SK-N-SH (cell line): Measurements from ENCODE around the gene TNFRSF4. TPM values are rescaled to one million over a fixed set of nuclear protein-coding genes. Genes with fewer than 3 reads are reported as not detected.

Experiments used
- CTCF ChIA-PET: fragments of 300-600, 350-600 bp; formaldehyde crosslinking; extraction: SDS; loops from one replicate; lab custom pipeline; 2021; lab: Yijun Ruan, JAX
- POLR2A ChIA-PET: fragments of 350-600 bp; sonication (Branson Sonifier 250); formaldehyde crosslinking; extraction: SDS; loops from one replicate; lab custom pipeline; 2020; ENCODE audit warnings: antibody characterized with exemption, inconsistent platforms; lab: Yijun Ruan, JAX
- DNase-seq: peaks from one replicate; pipeline ENCODE4 v3.0.0; 2012
- H2AFZ ChIP-seq: fragments of 200-600 bp; sonication (generic); 2 replicates; pipeline ENCODE4 v1.8.1; 2016; ENCODE audit warnings: antibody characterized with exemption, mild to moderate bottlenecking, low read depth
- H3F3A ChIP-seq: fragments of 200-600 bp; sonication (generic); replicated peaks from 2 replicates; pipeline ENCODE3; 2016; ENCODE audit warnings: antibody characterized with exemption, mild to moderate bottlenecking; ENCODE audit not compliant: insufficient read depth
- H3K27ac ChIP-seq, 2 experiments: fragments of 200-500 bp in 1 of 2; fragments of 200-600 bp in 1 of 2; sonication (Bioruptor generic) in 1 of 2; sonication (generic), shearing (Covaris generic) in 1 of 2; 2 replicates each; pipeline versions ENCODE4 v1.5.1 to v1.6.1; 2014 to 2016; ENCODE audit warnings: low read depth in 2 of 2, inconsistent platforms in 1 of 2, low read length in 1 of 2, mild to moderate bottlenecking in 1 of 2, mixed read lengths in 1 of 2
- H3K27me3 ChIP-seq: fragments of 200-600 bp; sonication (generic), shearing (Covaris generic); 2 replicates; pipeline ENCODE4 v1.6.1; 2016; ENCODE audit warnings: mixed run types; ENCODE audit not compliant: insufficient read depth
- H3K36me3 ChIP-seq, 2 experiments: fragments of 200-500 bp in 1 of 2; fragments of 200-600 bp in 1 of 2; sonication (Bioruptor generic) in 1 of 2; sonication (generic) in 1 of 2; replicated peaks in 1 of 2; 2 replicates each; pipeline versions ENCODE3 to v1.5.1; 2014 to 2016; ENCODE audit warnings: low read length in 1 of 2, mild to moderate bottlenecking in 1 of 2; ENCODE audit not compliant: insufficient read depth in 2 of 2, control insufficient read depth in 1 of 2
- H3K4me1 ChIP-seq, 2 experiments: fragments of 200-500 bp in 1 of 2; fragments of 200-600 bp in 1 of 2; sonication (Bioruptor generic) in 1 of 2; sonication (generic), shearing (Covaris generic) in 1 of 2; 2 replicates each; pipeline versions ENCODE4 v1.5.1 to v1.6.1; 2014 to 2016; ENCODE audit warnings: low read depth in 1 of 2, low read length in 1 of 2, mixed run types in 1 of 2; ENCODE audit not compliant: insufficient read depth in 2 of 2, control insufficient read depth in 1 of 2
- H3K4me2 ChIP-seq: fragments of 200-600 bp; sonication (generic), shearing (Covaris generic); 2 replicates; pipeline ENCODE4 v1.6.1; 2017; ENCODE audit warnings: mixed run types
- H3K4me3 ChIP-seq, 2 experiments: fragments of 200-500 bp in 1 of 2; fragments of 200-600 bp in 1 of 2; sonication (Bioruptor generic) in 1 of 2; sonication (generic), shearing (Covaris generic) in 1 of 2; 2 replicates each; pipeline versions ENCODE4 v1.5.1 to v1.8.1; 2014 to 2016; ENCODE audit warnings: low read depth in 2 of 2, inconsistent platforms in 1 of 2, low read length in 1 of 2, mild to moderate bottlenecking in 1 of 2, mixed read lengths in 1 of 2, moderate library complexity in 1 of 2
- H3K79me2 ChIP-seq: fragments of 200-600 bp; sonication (generic); 2 replicates; pipeline ENCODE4 v1.8.1; 2017; ENCODE audit warnings: mild to moderate bottlenecking; ENCODE audit not compliant: insufficient read depth
- H3K9ac ChIP-seq: fragments of 200-600 bp; sonication (generic); 2 replicates; pipeline ENCODE4 v1.6.1; 2017; ENCODE audit warnings: mixed run types
- H3K9me2 ChIP-seq: fragments of 200-600 bp; sonication (generic); 2 replicates; pipeline ENCODE4 v1.6.1; 2017; ENCODE audit warnings: mixed run types
- H3K9me3 ChIP-seq: fragments of 200-600 bp; sonication (generic); 2 replicates; pipeline ENCODE4 v1.6.1; 2017; ENCODE audit warnings: mixed run types, mild to moderate bottlenecking, moderate library complexity
- H4K20me1 ChIP-seq: fragments of 200-600 bp; sonication (generic); 2 replicates; pipeline ENCODE4 v1.6.1; 2017; ENCODE audit warnings: mild to moderate bottlenecking, mixed run types; ENCODE audit not compliant: insufficient read depth
- EP300 ChIP-seq, 2 experiments: IDR thresholded peaks; 2 replicates each; pipeline versions ENCODE4 v1.4.0 to v1.6.1; 2012; ENCODE audit warnings: borderline replicate concordance in 1 of 2, low read depth in 1 of 2, low read length in 1 of 2
- FOXJ3 ChIP-seq: sonication (generic); formaldehyde crosslinking; IDR thresholded peaks from 2 replicates; pipeline ENCODE4 v1.5.1; 2020; ENCODE audit warnings: mild to moderate bottlenecking, missing genetic modification reagents
- FOXM1 ChIP-seq: IDR thresholded peaks from 2 replicates; pipeline ENCODE4 v1.4.0; 2012; ENCODE audit warnings: low read depth, mild to moderate bottlenecking
- GATA2 ChIP-seq: sonication (generic); formaldehyde crosslinking; IDR thresholded peaks from 2 replicates; pipeline ENCODE4 v1.5.0; 2020; ENCODE audit warnings: mild to moderate bottlenecking, missing genetic modification reagents
- JUND ChIP-seq: IDR thresholded peaks from 2 replicates; pipeline ENCODE4 v1.4.0; 2012
- MEF2A ChIP-seq: IDR thresholded peaks from 2 replicates; pipeline ENCODE4 v1.4.0; 2012; ENCODE audit warnings: low read depth, borderline replicate concordance
- MXI1 ChIP-seq: IDR thresholded peaks from 2 replicates; pipeline ENCODE4 v1.6.1; 2012; ENCODE audit warnings: mild to moderate bottlenecking, low read depth, low read length, improper control_type of control experiment
- POLR2AphosphoS5 ChIP-seq: IDR thresholded peaks from 2 replicates; pipeline ENCODE4 v1.6.1; 2012; ENCODE audit warnings: low read depth, low read length
- RCOR1 ChIP-seq: fragments of 150-350 bp; IDR thresholded peaks from 2 replicates; pipeline ENCODE4 v1.6.1; 2017; ENCODE audit warnings: antibody characterized with exemption, low read length
- RFX5 ChIP-seq: IDR thresholded peaks from 2 replicates; pipeline ENCODE4 v1.6.1; 2012; ENCODE audit warnings: mild to moderate bottlenecking, improper control_type of control experiment, low read length
- SIN3A ChIP-seq: IDR thresholded peaks from 2 replicates; pipeline ENCODE4 v1.6.1; 2012; ENCODE audit warnings: low read depth, mild to moderate bottlenecking, low read length, moderate library complexity, borderline replicate concordance
- TAF1 ChIP-seq: IDR thresholded peaks from 2 replicates; pipeline ENCODE4 v1.6.1; 2012; ENCODE audit warnings: low read depth, mild to moderate bottlenecking, low read length, moderate library complexity, borderline replicate concordance
- WGBS: methylation state at CpG from one replicate; pipeline ENCODE4 v1.1.6; 2017; ENCODE audit warnings: low lambda C conversion rate; 5-methylcytosine and 5-hydroxymethylcytosine counted together
- polyA plus RNA-seq, 3 experiments: library from polyadenylated mRNA; depleted of rRNA; stranded (reverse); fragments of >200 nt; gene quantifications; 2 replicates each; pipeline ENCODE4 v1.2.3, GENCODE V29; 2012
- TF ChIP-seq, protein P1 (sequence below): IDR thresholded peaks from 2 replicates; pipeline ENCODE4 v1.4.0; 2012; ENCODE audit warnings: low read depth
- TF ChIP-seq, protein P2 (sequence below): IDR thresholded peaks from 2 replicates; pipeline ENCODE4; 2012
- TF ChIP-seq, protein P3 (sequence below): fragments of 150-350 bp; IDR thresholded peaks from 2 replicates; pipeline ENCODE4 v1.6.1; 2016; ENCODE audit warnings: mild to moderate bottlenecking, low read depth, low read length
- TF ChIP-seq, protein P4 (sequence below): fragments of 150-350 bp; IDR thresholded peaks from 2 replicates; pipeline ENCODE4 v1.6.1; 2017; ENCODE audit warnings: antibody characterized with exemption, low read length, low read depth, borderline replicate concordance

Gene TNFRSF4
- polyA plus RNA-seq, 1 of the 3 experiments (the other 2 are of a cell fraction), result not detected

DNA sequence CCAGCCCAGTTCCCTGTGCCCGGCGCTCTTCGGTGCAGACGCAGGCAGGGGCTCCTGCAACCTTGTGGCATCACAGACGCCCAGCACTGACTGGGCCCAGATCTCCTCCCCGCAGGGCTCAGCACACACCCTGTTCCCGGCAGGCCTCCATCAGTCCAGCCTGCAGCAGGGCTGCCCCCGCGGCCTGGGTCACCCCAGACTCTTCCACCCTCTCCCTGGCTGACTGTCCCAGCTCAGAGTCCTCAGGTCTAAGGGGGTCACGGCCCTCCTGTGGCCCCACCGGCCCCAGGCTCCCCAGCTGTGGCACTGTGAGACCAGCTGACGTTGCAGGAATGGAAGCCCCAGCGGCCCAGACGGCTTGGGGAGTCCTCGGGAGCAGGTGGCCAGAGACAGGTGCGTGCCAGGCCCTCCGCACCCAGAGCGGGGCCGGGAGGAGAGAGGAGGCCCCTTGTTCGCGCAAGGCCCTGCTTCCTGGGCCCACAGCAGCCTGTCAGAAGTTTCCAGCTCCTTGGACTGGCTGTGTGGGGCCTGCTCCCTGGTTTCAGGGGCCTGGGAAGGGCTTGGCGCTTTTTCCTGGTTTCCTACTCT lies 22.3 kb upstream of the TNFRSF4 start:
- Histone ChIP-seq H3K4me1 (peaks cover 0 to 29% of the 10 kb centered on the region in 2 experiments; a peak in 1 of 4 replicates), H2AFZ (no peak overlapping the region), H4K20me1 (no peaks in the 10 kb centered on the region), H3K36me3 (peaks cover 0 to 17% of the 10 kb centered on the region in 2 experiments), H3K27ac (no peak overlapping the region), H3K9me2 (no peaks in the 10 kb centered on the region), H3K9me3 (no peaks in the 10 kb centered on the region), H3K4me3 (no peak overlapping the region), H3F3A (peaks cover under 1% of the 10 kb centered on the region), H3K9ac (no peak overlapping the region), H3K4me2 (no peak overlapping the region), H3K79me2 (peaks cover 23% of the 10 kb centered on the region), H3K27me3 (no peaks in the 10 kb centered on the region)
- 100% methylated on average over 3 of the region's 22 CpGs for WGBS
- no peak for TF ChIP-seq FOXM1
- no peak for TF ChIP-seq RCOR1
- TF ChIP-seq EP300 (IDR thresholded peaks at IDR 0.05; ENCODE audit: borderline replicate concordance in 1 of 2, low read depth in 1 of 2, low read length in 1 of 2), result no peak
- TF ChIP-seq JUND, result no peak
- TF ChIP-seq FOXJ3 (CRISPR knock-in tag), result no peak
- TF ChIP-seq SIN3A, result no peak
- no peak for TF ChIP-seq MEF2A
- TF ChIP-seq POLR2AphosphoS5, result no peak
- TF ChIP-seq, protein P1, sequence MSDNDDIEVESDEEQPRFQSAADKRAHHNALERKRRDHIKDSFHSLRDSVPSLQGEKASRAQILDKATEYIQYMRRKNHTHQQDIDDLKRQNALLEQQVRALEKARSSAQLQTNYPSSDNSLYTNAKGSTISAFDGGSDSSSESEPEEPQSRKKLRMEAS, result no peak
- no peak for TF ChIP-seq MXI1
- no peak for TF ChIP-seq GATA2 (CRISPR knock-in tag)
- TF ChIP-seq, protein P2, sequence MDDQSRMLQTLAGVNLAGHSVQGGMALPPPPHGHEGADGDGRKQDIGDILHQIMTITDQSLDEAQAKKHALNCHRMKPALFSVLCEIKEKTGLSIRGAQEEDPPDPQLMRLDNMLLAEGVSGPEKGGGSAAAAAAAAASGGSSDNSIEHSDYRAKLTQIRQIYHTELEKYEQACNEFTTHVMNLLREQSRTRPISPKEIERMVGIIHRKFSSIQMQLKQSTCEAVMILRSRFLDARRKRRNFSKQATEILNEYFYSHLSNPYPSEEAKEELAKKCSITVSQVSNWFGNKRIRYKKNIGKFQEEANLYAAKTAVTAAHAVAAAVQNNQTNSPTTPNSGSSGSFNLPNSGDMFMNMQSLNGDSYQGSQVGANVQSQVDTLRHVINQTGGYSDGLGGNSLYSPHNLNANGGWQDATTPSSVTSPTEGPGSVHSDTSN, result no peak
- TF ChIP-seq, protein P3, sequence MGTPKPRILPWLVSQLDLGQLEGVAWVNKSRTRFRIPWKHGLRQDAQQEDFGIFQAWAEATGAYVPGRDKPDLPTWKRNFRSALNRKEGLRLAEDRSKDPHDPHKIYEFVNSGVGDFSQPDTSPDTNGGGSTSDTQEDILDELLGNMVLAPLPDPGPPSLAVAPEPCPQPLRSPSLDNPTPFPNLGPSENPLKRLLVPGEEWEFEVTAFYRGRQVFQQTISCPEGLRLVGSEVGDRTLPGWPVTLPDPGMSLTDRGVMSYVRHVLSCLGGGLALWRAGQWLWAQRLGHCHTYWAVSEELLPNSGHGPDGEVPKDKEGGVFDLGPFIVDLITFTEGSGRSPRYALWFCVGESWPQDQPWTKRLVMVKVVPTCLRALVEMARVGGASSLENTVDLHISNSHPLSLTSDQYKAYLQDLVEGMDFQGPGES, result no peak
- no peak for TF ChIP-seq TAF1
- TF ChIP-seq, protein P4, sequence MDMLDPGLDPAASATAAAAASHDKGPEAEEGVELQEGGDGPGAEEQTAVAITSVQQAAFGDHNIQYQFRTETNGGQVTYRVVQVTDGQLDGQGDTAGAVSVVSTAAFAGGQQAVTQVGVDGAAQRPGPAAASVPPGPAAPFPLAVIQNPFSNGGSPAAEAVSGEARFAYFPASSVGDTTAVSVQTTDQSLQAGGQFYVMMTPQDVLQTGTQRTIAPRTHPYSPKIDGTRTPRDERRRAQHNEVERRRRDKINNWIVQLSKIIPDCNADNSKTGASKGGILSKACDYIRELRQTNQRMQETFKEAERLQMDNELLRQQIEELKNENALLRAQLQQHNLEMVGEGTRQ, result no peak
- TF ChIP-seq RFX5, result no peak
- CTCF ChIA-PET, result interaction anchor here (5.1 kb wide), 1 partner anchor 114 kb away, joined by 43 read pairs; no protein-coding TSS in a partner anchor
- DNase-seq, result no peak
- POLR2A ChIA-PET, result no interaction called here
